Fibroblast of skin of left biceps (primary cell): ENCODE data around the gene ZIC5.
A peak's percentile ranks its signal among the peaks of the same experiment; 100 is the strongest.

ENCODE experiments used
- DNase-seq, 2 experiments: peaks; one replicate each; pipeline ENCODE4 v3.0.0-alpha.2; 2013; ENCODE audit warnings: low read depth in 2 of 2

Gene ZIC5

DNA sequence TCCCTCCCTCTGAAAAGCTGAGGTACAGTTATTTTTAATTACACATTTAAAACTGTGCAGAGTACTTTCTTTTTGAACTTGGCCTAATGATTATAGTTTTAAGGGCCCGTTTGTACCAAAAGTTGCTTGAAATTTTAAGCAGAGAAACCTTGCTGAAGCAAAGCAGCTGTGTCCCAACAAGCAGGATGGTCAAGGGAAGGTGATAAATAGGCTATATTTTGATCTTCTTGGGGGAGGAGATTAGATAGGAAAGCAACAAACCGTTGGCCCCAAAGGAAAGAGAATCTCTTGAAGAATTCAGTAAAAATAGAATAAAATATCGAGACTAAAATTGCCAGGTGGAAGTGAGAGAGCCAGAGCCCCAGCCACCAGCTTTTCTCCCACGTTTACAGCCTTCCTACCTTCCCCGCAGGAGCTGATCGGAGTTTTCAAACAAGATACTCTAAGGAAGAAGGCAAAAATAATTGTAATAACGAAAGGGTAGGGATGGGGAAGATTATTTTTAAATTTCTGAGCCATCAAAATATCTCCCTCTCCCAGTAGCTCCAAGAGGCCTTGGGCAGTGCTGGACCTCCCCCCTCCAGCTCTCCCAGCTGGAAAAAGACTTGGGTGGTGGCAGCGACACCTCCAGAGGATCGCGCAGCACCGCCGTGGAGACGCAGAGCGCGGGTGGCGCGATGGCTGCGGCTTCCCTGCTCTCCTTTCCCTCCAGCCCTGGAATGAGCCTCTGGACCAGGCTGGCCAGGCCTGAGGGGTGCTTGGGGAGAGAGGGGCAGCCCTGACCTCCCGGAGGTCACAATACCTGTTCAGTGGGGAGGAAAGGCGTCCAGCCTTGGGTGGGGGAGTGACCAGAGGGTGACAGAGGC lies 15.8 kb upstream of the ZIC5 start:
- DNase-seq = no peak

DNA sequence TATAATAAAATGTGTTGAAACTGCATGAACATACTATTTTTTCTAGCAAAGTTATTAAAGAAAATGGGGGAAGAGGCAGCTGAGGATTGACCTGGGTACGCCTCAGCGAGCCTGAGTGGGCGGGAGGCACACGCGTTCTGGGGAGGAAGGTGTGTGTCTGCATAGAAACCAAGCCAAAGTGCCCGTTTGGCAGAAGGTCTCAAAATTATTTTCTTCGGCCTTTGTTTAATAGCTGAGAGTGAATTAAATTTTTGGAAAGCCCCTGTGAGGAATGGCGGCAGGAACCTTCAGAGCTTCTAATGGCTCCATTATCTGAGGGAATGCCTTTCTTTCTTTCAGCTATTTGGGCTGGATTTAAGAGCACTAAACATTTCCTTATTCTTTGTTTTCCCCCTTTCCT lies 15.2 kb upstream of the ZIC5 start:
- no peak for DNase-seq

DNA sequence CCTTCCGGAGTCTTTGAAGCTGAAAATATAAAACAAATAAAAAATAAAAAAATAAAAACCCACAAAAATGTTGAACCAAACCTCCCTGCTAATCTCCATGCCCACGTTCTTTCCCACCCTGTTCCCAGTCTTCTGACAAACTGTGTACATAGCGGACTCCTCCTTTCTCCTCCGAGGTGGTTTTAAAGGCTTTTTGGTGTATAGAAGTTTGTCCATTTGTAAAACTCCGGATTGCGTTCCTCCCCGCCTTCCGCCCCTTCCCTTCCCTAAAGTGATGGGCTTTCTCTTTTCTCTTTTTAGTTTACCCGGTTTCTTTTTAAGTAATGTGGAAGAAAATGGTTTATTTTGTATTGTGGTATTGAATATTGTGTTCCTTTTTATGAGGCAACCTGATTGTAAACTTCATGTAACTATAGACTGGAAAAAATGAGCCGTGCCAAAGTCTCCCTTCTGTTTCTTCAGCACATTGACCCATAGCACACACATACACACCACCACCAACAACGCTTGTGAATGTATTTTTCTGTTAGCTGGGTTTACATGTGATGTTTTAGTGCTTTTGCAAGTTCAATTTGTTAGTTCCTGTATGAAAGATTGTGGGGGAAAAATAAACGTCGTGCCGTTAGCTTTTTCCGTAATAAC lies 14.4 kb upstream of the ZIC5 start:
- DNase-seq = no peak

DNA sequence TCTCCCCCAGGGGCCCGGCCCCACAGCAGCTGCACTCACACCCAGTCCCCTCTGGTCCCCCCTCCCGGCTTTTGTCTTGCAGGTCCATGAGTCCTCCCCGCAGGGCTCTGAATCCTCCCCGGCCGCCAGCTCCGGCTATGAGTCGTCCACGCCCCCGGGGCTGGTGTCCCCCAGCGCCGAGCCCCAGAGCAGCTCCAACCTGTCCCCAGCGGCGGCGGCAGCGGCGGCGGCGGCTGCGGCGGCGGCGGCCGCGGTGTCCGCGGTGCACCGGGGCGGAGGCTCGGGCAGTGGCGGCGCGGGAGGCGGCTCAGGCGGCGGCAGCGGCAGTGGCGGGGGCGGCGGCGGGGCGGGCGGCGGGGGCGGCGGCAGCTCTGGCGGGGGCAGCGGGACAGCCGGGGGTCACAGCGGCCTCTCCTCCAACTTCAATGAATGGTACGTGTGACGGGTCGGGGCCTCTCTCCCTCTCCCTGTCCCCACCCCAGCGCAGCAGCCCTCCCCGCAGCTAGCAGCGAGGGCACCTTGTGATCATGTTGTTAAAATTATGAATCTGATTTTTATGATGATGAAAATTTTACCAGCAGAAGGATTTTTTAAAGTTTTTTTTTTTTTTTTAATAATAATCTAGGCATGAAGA lies 13.8 kb upstream of the ZIC5 start:
- no peak for DNase-seq

DNA sequence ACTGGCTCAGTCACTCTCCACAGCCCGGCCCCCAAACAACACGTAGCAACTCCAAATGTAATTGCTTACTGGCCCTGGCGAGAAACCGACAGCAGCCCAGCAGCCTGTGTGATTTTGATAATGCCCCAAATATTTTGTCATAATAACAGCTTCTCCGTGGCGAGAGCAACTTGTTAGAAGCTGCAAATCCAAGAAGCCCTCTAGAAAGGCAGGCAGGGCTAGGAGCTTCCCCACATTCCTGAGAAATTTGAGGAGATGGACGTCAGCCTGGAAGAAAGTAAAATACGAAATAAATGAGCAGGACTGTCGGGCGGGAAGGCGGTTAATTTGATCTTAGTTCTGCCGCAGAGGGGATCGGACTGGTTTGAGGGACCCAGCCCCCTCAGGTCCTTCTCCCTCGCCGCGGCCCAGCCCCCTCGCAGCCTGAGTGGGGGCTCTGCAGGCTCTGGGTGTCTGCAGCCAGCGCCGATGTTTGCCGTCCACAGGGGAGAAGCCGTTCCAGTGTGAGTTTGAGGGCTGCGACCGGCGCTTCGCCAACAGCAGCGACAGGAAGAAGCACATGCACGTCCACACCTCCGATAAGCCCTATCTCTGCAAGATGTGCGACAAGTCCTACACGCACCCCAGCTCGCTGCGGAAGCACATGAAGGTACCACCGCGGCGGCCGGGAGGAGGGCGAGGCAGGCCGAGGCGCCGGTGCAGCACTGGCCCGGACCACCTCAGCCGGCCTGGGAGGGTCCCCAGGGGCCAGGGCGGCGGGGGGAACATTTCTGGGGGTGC lies 13.1 kb upstream of the ZIC5 start:
- no peak for DNase-seq

DNA sequence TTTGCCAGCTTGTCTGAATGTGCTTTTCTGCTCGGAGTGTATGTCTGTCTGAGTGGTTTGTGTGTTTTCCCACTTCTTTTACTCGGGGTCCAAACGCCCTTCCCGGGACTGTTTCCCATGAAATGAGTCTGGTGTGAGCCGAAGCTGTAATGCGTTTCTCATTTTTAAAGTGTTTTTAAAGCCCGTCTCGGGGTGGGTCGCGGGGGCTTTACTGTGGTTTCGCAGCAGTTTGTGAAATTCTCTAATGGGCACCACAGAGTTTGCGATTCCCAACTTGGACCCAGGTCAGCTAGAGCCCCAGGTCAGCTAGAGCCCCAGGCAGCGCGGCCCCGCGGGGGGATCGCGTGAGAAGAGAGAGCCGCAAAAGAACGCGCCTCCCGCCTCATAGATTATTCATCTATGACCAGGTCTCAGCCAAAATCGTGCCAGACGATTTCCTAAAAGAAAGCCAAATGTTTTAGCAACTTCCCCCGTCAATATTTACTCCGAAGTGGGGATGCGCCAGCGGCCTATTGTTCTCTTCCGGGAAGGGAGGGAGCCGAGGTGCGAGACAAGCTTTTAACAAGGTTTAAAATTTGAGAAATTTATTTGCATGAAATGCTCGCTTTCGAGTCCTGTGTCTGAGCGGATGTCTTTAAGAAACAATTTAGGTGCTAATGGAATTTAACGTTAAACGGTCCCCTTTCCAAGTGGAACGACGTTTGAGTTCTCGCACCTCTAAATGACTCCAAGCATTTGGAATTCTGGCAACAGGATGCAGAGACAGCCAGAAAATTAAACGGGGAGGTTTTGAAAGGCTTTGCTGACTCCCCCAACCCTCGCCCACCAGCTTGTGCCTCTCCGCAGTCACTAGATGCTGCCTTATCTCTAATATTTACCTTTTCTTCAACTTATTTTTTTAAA lies 12.2 kb upstream of the ZIC5 start:
- DNase-seq = no peak

DNA sequence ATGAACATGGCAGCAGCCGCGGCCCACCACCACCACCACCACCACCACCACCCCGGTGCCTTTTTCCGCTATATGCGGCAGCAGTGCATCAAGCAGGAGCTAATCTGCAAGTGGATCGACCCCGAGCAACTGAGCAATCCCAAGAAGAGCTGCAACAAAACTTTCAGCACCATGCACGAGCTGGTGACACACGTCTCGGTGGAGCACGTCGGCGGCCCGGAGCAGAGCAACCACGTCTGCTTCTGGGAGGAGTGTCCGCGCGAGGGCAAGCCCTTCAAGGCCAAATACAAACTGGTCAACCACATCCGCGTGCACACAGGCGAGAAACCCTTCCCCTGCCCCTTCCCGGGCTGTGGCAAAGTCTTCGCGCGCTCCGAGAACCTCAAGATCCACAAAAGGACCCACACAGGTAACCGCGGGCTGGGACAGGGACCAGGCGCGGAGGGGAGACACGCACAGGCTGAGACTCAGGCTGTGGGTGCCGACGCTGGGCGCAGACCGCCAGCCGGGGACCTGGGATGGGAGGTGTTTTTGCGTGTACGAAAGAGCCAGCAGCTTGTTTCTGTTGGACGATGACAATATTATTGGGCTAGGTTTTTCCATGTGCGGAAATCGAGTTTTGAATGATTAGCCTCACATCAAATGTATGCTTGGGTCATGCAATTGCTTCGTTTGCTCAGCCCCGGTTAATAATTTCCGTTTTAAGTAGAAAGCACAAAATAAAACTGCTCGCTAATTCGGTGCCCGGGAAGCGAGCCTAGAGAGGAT lies 11.3 kb upstream of the ZIC5 start:
- DNase-seq = no peak

DNA sequence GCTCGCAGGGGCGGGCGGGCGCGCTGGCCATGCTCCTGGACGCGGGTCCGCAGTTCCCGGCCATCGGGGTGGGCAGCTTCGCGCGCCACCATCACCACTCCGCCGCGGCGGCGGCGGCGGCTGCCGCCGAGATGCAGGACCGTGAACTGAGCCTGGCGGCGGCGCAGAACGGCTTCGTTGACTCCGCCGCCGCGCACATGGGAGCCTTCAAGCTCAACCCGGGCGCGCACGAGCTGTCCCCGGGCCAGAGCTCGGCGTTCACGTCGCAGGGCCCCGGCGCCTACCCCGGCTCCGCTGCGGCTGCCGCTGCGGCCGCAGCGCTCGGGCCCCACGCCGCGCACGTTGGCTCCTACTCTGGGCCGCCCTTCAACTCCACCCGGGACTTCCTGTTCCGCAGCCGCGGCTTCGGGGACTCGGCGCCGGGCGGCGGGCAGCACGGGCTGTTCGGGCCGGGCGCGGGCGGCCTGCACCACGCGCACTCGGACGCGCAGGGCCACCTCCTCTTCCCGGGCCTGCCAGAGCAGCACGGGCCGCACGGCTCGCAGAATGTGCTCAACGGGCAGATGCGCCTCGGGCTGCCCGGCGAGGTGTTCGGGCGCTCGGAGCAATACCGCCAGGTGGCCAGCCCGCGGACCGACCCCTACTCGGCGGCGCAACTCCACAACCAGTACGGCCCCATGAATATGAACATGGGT lies 10.6 kb upstream of the ZIC5 start:
- DNase-seq = no peak

- DNase-seq = no peak
Observed at GRCh38 chr13:99981735-99982035, 10.1 kb upstream of the ZIC5 start, which contains the start of gene ZIC2. TSS of gene ZIC2 (plus strand) at chr13:99981784. CDS start at chr13:99982065, 281 bp downstream.

- DNase-seq = no peak
Observed at GRCh38 chr13:99980824-99981734, 9.5 kb upstream of the ZIC5 start.

GRCh38 chr13:99980201-99980823 lies 8.7 kb upstream of the ZIC5 start:
- peak in 1 of 2 experiments; percentile 10 for DNase-seq

- DNase-seq = no peak
Observed at GRCh38 chr13:99979453-99980200, 8.1 kb upstream of the ZIC5 start.

DNA sequence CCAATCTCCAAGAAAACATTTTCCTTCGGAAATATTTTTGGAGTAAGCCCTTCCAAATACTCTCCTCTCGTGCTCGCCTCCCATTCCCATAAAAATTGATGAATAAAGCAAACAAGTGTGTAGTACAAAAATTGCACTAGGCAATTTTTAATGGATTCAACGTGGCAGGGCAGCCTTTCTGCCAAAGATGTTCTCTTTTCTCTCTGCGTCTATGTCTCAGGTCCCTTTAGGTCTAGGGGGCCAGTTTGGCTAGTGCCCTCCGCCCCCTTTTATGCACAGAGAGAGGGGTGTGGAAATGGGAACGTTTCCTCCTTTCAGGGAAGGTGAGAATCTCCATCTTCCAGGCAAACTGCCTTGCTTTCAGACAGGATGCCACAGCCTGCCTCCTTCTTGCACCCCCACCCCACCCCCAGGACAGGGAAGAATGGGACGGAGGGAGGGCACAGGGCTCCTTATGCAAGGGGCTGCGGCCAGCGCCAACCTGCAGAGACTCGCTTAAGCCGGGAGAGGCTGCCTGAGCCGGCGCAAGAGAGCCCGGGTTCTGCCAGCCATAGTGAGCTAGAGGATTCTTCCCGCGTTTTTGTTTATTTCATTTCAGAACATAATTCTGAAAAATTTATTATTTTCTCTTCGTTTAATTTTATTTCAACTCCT lies 7.4 kb upstream of the ZIC5 start:
- no peak for DNase-seq

GRCh38 chr13:99977912-99978798 lies 6.6 kb upstream of the ZIC5 start:
- no peak for DNase-seq

DNA sequence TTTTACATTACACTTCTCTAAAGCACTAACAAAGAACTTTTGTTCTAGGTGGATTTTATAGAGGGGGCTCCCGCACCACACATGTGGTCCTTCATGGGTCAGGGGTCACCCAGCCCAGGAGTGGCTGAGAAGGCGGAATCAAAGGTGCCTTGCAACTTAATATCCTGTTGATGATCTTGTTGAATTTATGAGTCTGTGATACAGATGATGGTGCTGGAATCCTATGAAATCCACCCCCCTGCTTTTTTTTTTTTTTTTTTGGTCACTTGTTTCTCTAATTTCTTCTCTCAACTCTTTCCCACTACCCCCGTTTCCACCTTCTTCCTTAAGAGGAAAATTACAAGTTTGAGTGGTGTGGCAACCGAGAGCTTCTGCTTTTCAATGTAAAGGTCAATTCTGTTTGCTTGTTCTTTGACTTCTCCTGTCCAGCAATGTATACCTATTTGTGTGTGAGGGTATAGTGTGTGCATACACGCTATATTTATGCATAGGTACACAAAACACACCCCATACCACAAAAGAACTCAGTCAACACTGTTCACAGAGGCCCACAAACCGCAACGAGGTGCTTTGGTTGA lies 5.9 kb upstream of the ZIC5 start:
- DNase-seq = no peak

- no peak for DNase-seq
Observed at GRCh38 chr13:99976575-99976974, 5.0 kb upstream of the ZIC5 start.
